Activated naive CD4-positive, alpha-beta T cell treated with anti-CD3 and anti-CD28 coated beads, Interleukin-2, amount 50 U/mL, for 72 hours (primary cell): ENCODE results near the gene CCDC88B. TPM values are rescaled to one million over a fixed set of nuclear protein-coding genes. Genes with fewer than 3 reads are reported as not detected.
"Not testable (repeated sequence)": the region's sequence is repeated elsewhere in the genome, so short reads cannot be mapped to it uniquely, and the experiment has no call there.

Experiments used
- ATAC-seq, 2 donors: fragments of 150-1000 bp; cut with Tn5 transposase; 2 replicates each; pipeline ENCODE4 v1.10.0; 2021; ENCODE audit warnings: mild to moderate bottlenecking in 2 of 2, moderate library complexity in 2 of 2
- DNase-seq, 2 donors: peaks; one replicate each; pipeline ENCODE4 v3.0.0; 2021 to 2022; ENCODE audit warnings: low spot score in 2 of 2
- H3K27ac Mint-ChIP-seq, 2 donors: one replicate each; pipeline ENCODE4 v1.8.0; 2022; ENCODE audit warnings: mild to moderate bottlenecking in 2 of 2, mixed read lengths in 2 of 2
- H3K36me3 Mint-ChIP-seq, 2 donors: one replicate each; pipeline ENCODE4 v1.8.0; 2022; ENCODE audit warnings: mixed read lengths in 2 of 2
- H3K9me3 Mint-ChIP-seq, 2 donors: one replicate each; pipeline ENCODE4 v1.8.0; 2022; ENCODE audit warnings: mixed read lengths in 2 of 2
- total RNA-seq, 2 donors: library from RNA; stranded (reverse); gene quantifications; one replicate each; pipeline ENCODE4 v1.2.3, GENCODE V29; 2022

The CCDC88B gene
- total RNA-seq, 2 donors from 2014 or later = 75.0 to 103 TPM

- DNase-seq (no peak), ATAC-seq (peak; percentile 10 to 17)
- no peaks in the 10 kb centered on the region for H3K9me3 Mint-ChIP-seq
- peak overlapping the region; percentile 99 for H3K27ac Mint-ChIP-seq
- H3K36me3 Mint-ChIP-seq = peaks cover 27 to 28% of the 10 kb centered on the region in 2 donors
Observed at GRCh38 chr11:64316672-64317324, 23.2 kb upstream of the CCDC88B start.

DNA sequence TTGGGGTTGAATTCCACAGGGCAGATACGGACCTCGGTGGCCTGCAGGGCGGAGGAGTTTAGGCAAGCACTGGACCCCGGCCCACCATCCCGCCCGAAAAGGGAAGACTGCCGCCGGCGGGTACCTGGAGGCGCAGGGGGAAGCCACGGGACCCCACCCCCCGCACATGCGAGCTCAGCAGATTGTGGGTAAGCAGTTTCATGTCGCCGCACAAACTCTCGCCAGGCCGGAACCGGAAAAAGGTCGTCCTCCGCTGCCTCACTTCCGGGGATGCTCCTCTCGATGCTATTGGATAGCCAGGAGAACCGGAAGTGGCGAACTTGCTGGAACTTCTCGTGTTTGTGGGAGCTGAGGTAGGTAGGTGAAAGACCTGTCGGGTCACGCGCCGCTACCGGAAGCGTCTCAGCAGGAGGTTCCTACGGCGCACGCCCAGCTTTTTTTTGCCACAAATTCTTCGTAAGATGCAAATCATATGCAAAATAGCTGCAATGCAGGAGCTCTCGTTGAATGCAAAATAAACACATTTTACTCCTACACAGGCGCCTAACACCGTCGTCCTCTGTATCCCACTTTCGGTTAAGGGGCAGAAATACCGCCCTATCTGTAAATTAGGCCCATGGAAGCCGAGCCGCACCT, 22.6 kb upstream of the CCDC88B start, which contains the start of gene TRMT112:
TRMT112 (minus strand) TSS at position 235 of the 636 bp plus-strand sequence; CDS start at position 202, 33 bp downstream.
- peaks cover 27 to 28% of the 10 kb centered on the region in 2 donors for H3K36me3 Mint-ChIP-seq
- DNase-seq (peak; percentile 91 to 98), ATAC-seq (peak; percentile 84 to 85)
- H3K27ac Mint-ChIP-seq = peak within 1 kb of the TSS; percentile 99
- no peaks in the 10 kb centered on the region for H3K9me3 Mint-ChIP-seq

GRCh38 chr11:64317961-64318765, 21.8 kb upstream of the CCDC88B start, which contains the start of gene PRDX5:
Gene PRDX5, plus strand, starts transcription at chr11:64318121. Its CDS starts 95 bp downstream, at chr11:64318216.
- H3K9me3 Mint-ChIP-seq = no peaks in the 10 kb centered on the region
- ATAC-seq (peak; percentile 76 to 87), DNase-seq (peak; percentile 94 to 98)
- H3K27ac Mint-ChIP-seq = peak within 1 kb of the TSS; percentile 99
- H3K36me3 Mint-ChIP-seq = peaks cover 27 to 28% of the 10 kb centered on the region in 2 donors

DNA sequence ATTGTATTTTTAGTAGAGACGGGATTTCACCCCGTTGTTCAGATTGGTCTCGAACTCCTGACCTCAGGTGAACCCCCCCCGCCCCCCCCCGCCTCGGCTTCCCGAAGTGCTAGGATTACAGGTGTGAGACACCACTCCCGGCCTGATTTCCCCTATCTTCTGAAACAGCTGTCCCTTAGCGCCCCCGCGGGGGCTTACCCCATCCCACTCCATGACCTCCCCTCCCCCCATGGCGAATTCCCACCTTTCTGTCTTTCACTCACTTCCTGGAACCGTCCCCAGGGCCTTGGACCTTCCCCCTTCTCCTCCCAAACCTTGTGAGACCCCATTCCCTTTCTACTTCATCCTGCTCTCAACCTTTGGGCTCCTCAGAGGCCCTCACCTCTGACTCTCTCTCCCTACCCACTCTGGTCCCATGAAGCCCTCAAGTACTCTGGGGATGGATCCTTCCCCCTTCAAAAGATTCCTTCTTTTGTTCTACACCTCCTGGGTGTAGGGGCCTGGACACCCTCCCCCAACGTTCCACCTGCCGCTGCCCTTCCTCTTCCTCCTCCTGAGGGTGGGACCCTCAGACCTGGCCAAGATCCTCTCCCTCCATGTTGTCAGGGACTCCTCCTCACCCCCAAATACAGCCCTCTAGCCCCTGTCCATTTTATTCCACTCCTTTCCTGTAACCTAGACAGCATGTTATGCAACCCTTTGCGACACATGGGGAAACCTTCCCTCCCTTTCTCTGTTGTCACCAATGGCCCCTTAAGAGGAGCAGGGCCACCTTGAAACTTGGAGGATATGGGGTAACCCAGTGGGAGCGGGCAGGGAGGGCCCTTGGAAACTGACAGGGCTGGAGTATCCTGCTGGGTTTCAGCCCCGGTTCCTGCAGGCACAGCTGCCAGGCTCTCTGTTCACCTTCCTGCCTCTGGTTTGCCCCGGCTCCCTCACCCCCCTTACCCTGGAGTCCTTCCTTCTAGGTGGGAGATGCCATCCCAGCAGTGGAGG, 20.9 kb upstream of the CCDC88B start:
- no peak for ATAC-seq
- Mint-ChIP-seq H3K9me3 (no peaks in the 10 kb centered on the region), H3K36me3 (peaks cover 27 to 28% of the 10 kb centered on the region in 2 donors)

DNA sequence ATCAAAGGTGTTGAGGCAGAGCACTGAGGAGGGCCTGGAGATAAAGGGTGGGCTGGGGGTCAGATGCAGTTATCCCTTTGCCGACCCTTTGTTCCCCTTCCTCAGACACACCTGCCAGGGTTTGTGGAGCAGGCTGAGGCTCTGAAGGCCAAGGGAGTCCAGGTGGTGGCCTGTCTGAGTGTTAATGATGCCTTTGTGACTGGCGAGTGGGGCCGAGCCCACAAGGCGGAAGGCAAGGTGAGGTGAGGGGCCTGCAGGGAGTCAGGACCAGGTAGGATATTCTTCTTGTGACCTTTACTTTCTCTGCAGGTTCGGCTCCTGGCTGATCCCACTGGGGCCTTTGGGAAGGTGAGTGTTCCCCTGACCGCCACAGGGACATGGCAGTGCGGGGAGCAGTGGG, 19.4 kb upstream of the CCDC88B start:
- ATAC-seq = no peak
- H3K36me3 Mint-ChIP-seq = peaks cover 27 to 28% of the 10 kb centered on the region in 2 donors
- DNase-seq = no peak
- H3K27ac Mint-ChIP-seq = peak overlapping the region; percentile 27 to 93
- no peaks in the 10 kb centered on the region for H3K9me3 Mint-ChIP-seq

More for the DNA sequence above, 20.9 kb upstream of the CCDC88B start:
- DNase-seq = no peak
- peak overlapping the region; percentile 99 for H3K27ac Mint-ChIP-seq

- H3K36me3 Mint-ChIP-seq = peaks cover 27 to 28% of the 10 kb centered on the region in 2 donors
- no peaks in the 10 kb centered on the region for H3K9me3 Mint-ChIP-seq
- no peak for DNase-seq
- no peak for ATAC-seq
- peak overlapping the region; percentile 27 to 93 for H3K27ac Mint-ChIP-seq
Observed at GRCh38 chr11:64321026-64321425, 19.0 kb upstream of the CCDC88B start.

DNA sequence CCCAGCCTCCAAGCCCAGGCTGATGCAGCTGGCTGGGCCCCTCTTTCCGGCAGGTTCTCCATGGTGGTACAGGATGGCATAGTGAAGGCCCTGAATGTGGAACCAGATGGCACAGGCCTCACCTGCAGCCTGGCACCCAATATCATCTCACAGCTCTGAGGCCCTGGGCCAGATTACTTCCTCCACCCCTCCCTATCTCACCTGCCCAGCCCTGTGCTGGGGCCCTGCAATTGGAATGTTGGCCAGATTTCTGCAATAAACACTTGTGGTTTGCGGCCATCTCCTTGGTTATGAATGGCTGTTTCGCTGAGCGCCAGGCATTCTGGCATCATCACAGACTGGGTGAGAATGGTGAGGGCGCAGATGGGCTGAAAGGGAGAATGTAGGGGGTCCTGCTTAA, 18.5 kb upstream of the CCDC88B start:
- no peak overlapping the region for H3K27ac Mint-ChIP-seq
- DNase-seq = no peak

DNA sequence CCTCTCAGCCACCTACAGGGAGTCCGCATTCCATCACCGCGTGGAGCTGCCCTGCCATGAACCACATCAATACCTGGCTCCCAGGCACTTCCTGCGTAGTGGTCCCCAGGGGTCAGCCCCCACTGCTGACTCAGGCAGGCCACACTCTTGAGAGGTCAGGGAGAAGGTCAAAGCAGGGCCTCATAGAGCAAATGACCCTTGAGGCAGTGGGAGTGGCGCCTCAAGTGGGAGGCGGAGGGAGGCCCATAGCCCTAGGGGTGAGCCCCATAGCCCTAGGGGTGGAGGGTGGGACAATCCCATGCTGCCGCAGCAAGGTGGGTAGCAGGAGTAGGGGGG, 17.1 kb upstream of the CCDC88B start:
- H3K9me3 Mint-ChIP-seq = no peaks in the 10 kb centered on the region

More for the DNA sequence above, 18.5 kb upstream of the CCDC88B start:
- H3K9me3 Mint-ChIP-seq = no peaks in the 10 kb centered on the region
- ATAC-seq = no peak
- peaks cover 24 to 25% of the 10 kb centered on the region in 2 donors for H3K36me3 Mint-ChIP-seq

GRCh38 chr11:64323373-64323772, 16.6 kb upstream of the CCDC88B start:
- H3K9me3 Mint-ChIP-seq = no peaks in the 10 kb centered on the region
- H3K36me3 Mint-ChIP-seq = peaks cover 7 to 10% of the 10 kb centered on the region in 2 donors
- ATAC-seq = no peak
- H3K27ac Mint-ChIP-seq = peak overlapping the region in 1 of 2 donors; percentile 65
- no peak for DNase-seq

More for the DNA sequence above, 17.1 kb upstream of the CCDC88B start:
- DNase-seq (no peak), ATAC-seq (no peak)
- H3K36me3 Mint-ChIP-seq = peaks cover 12 to 15% of the 10 kb centered on the region in 2 donors
- H3K27ac Mint-ChIP-seq = peak overlapping the region in 1 of 2 donors; percentile 65

DNA sequence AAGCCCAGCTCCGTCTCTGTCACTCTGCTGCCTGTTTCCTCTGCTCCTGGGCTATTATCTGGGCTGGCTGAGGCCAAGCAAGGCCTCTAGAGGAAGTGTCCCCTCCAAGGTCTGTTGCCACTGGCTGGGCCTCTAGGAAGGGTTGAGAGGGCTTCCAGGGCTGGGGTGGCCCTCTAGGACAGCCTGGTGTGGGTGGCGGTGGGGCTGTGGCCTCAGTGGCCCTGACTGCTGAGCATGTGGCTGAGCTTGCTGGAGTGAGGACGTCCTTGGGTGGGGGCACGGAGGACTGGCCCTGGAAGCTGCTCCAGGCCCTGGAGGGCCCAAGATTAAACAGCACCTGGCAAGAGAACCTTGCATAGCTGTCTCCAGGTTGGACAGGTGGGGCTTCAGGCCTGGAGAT, 16.0 kb upstream of the CCDC88B start:
- not testable (repeated sequence) for H3K36me3 Mint-ChIP-seq, H3K9me3 Mint-ChIP-seq, ATAC-seq, DNase-seq
- H3K27ac Mint-ChIP-seq = peak overlapping the region; percentile 9 to 75

DNA sequence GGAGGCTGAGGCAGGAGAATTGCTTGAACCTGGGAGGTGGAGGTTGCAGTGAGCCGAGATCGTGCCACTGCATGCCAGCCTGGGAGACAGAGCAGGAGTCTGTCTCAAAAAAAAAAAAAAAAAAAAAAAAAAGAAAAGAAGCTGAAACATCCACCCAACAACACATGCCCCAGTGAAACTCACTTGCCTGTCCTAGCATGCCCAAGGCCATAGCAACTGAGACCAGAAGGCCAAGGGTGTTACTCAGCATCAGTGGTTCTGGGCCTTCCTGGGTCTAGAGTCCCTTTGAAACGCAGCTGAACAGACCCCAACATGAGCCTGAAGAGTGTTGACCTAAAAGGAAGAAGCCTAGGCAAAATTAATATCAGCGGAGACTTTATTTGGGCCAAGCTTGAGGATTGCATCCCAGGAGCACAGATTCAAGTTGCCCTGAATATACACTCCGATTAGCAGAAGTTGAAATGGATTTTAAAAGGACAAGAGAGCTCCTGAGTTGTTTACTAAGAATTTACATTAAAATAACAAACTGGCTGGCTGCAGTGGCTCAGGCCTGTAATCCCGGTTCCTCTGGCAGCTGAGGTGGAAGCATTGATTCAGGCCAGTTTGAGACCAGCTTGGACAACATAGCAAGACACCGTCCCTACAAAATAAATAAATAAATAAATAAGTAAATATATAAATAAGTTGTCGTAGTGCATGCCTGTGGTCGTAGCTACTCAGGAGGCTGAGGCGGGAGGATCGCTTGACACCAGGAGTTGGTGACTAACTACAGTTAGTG, 15.1 kb upstream of the CCDC88B start:
- Mint-ChIP-seq H3K9me3 (no peaks in the 10 kb centered on the region), H3K27ac (peak overlapping the region in 1 of 2 donors; percentile 75), H3K36me3 (peaks cover 0 to 9% of the 10 kb centered on the region in 2 donors)
- ATAC-seq (no peak), DNase-seq (no peak)

- ATAC-seq (no peak), DNase-seq (no peak)
- Mint-ChIP-seq H3K27ac (no peak overlapping the region), H3K36me3 (no peaks in the 10 kb centered on the region), H3K9me3 (no peaks in the 10 kb centered on the region)
Observed at GRCh38 chr11:64327375-64327774, 12.6 kb upstream of the CCDC88B start.

GRCh38 chr11:64327993-64328392, 12.0 kb upstream of the CCDC88B start:
- no peak for ATAC-seq
- no peak for DNase-seq
- H3K27ac Mint-ChIP-seq = no peak overlapping the region
- no peaks in the 10 kb centered on the region for H3K9me3 Mint-ChIP-seq
- no peaks in the 10 kb centered on the region for H3K36me3 Mint-ChIP-seq

- no peaks in the 10 kb centered on the region for H3K9me3 Mint-ChIP-seq
- H3K27ac Mint-ChIP-seq = no peak overlapping the region
- DNase-seq = no peak
- no peak for ATAC-seq
- no peaks in the 10 kb centered on the region for H3K36me3 Mint-ChIP-seq
Observed at GRCh38 chr11:64330888-64331287, 9.1 kb upstream of the CCDC88B start.
